Endothelial cell of umbilical vein (primary cell): Measurements from ENCODE around the gene USP35. TPM values are rescaled to one million over a fixed set of nuclear protein-coding genes. Genes with fewer than 3 reads are reported as not detected.

Source experiments
- BruUV-seq: library from RNA; stranded (reverse); fragments of 400-500 nt; replicated peaks from 2 replicates; lab custom pipeline; 2021; lab: Mats Ljungman, UMichigan
- CTCF ChIA-PET: fragments of 300-600, 350-600 bp; sonication (Branson Sonifier 250); formaldehyde crosslinking; loops from one replicate; lab custom pipeline; 2021; ENCODE audit warnings: antibody characterized with exemption, inconsistent platforms; lab: Charles Lee
- POLR2A ChIA-PET: fragments of 300-600, 350-600 bp; sonication (Branson Sonifier 250); formaldehyde crosslinking; loops from one replicate; lab custom pipeline; 2021; ENCODE audit warnings: antibody characterized with exemption, inconsistent platforms; lab: Charles Lee
- DNase-seq: peaks from one replicate; pipeline ENCODE4 v3.0.0-alpha.2; 2011; ENCODE audit warnings: low read depth, low spot score
- FAIRE-seq: peaks from 2 replicates; lab custom pipeline; 2011; peaks lifted over from hg19 to GRCh38; lab: Jason Lieb, UNC
- H2AFZ ChIP-seq: 2 replicates; pipeline ENCODE4 v1.6.0; 2012; ENCODE audit warnings: low read depth, low read length, control low read depth, inconsistent platforms
- H3K27ac ChIP-seq: 2 replicates; pipeline ENCODE4 v1.5.1; 2011; ENCODE audit warnings: low read depth, mild to moderate bottlenecking, control low read depth, low read length, moderate library complexity; ENCODE audit not compliant: insufficient read depth
- H3K27me3 ChIP-seq, 2 experiments: 2 replicates each; pipeline versions ENCODE4 v1.6.0 to v1.6.1; 2011; ENCODE audit warnings: low read length in 2 of 2, mixed read lengths in 1 of 2; ENCODE audit not compliant: control insufficient read depth in 2 of 2, insufficient read depth in 2 of 2
- H3K36me3 ChIP-seq, 2 experiments: 2 replicates in 1 of 2; 3 replicates in 1 of 2; pipeline ENCODE4 v1.5.1; 2011; ENCODE audit warnings: low read length in 2 of 2, mild to moderate bottlenecking in 1 of 2, moderate library complexity in 1 of 2; ENCODE audit not compliant: control insufficient read depth in 2 of 2, insufficient read depth in 2 of 2; ENCODE audit errors: extremely low read depth in 1 of 2
- H3K4me1 ChIP-seq: 3 replicates; pipeline ENCODE4 v1.5.1; 2011; ENCODE audit warnings: mild to moderate bottlenecking, low read length; ENCODE audit not compliant: control insufficient read depth, insufficient read depth; ENCODE audit errors: extremely low read depth
- H3K4me2 ChIP-seq: 2 replicates; pipeline ENCODE4 v1.6.1; 2011; ENCODE audit warnings: low read length, control low read depth, mixed read lengths; ENCODE audit not compliant: insufficient read depth
- H3K4me3 ChIP-seq, 3 experiments: fragments of 200-600 bp in 1 of 3; sonication (generic), shearing (Covaris generic) in 1 of 3; replicated peaks in 1 of 3; 2 replicates each; pipeline ENCODE4 v1.5.1; 2011 to 2016; ENCODE audit warnings: control low read depth in 3 of 3, low read length in 3 of 3, mild to moderate bottlenecking in 2 of 3, inconsistent platforms in 1 of 3, low read depth in 1 of 3, moderate library complexity in 1 of 3; ENCODE audit not compliant: insufficient read depth in 1 of 3
- H3K79me2 ChIP-seq: 2 replicates; pipeline ENCODE4 v1.6.0; 2012; ENCODE audit warnings: low read length, inconsistent platforms; ENCODE audit not compliant: control insufficient read depth, insufficient read depth
- H3K9ac ChIP-seq: replicated peaks from 2 replicates; pipeline ENCODE3; 2011; ENCODE audit warnings: low read length, control low read depth; ENCODE audit not compliant: insufficient read depth; ENCODE audit errors: extremely low read depth
- H3K9me1 ChIP-seq: replicated peaks from 3 replicates; pipeline ENCODE4 v1.6.0; 2011; ENCODE audit warnings: mild to moderate bottlenecking, low read length; ENCODE audit not compliant: control insufficient read depth, insufficient read depth; ENCODE audit errors: extremely low read depth
- H3K9me3 ChIP-seq: replicated peaks from 2 replicates; pipeline ENCODE4 v1.5.1; 2012; ENCODE audit warnings: low read length, inconsistent platforms; ENCODE audit not compliant: control insufficient read depth, insufficient read depth
- H4K20me1 ChIP-seq: replicated peaks from 2 replicates; pipeline ENCODE3; 2011; ENCODE audit warnings: mild to moderate bottlenecking, low read length; ENCODE audit not compliant: control insufficient read depth, insufficient read depth; ENCODE audit errors: extremely low read depth
- CTCF ChIP-seq, 2 donors: IDR thresholded peaks; 1 replicate in 1 of 2; 2 replicates in 1 of 2; pipeline ENCODE4 v1.5.1; 2011; ENCODE audit warnings: low read length in 2 of 2, mild to moderate bottlenecking in 2 of 2, moderate library complexity in 2 of 2, control low read depth in 1 of 2, inconsistent platforms in 1 of 2, low read depth in 1 of 2; ENCODE audit not compliant: insufficient read depth in 1 of 2; ENCODE audit errors: extremely low read depth in 1 of 2
- EZH2 ChIP-seq: IDR thresholded peaks from 2 replicates; pipeline ENCODE4 v1.6.1; 2012; ENCODE audit warnings: borderline replicate concordance, low read depth, mild to moderate bottlenecking, moderate library complexity, low read length, inconsistent platforms; ENCODE audit not compliant: severe bottlenecking
- FOS ChIP-seq: IDR thresholded peaks from 2 replicates; pipeline ENCODE4 v1.6.1; 2011; ENCODE audit warnings: mild to moderate bottlenecking, low read length, moderate library complexity, borderline replicate concordance; ENCODE audit not compliant: insufficient read depth
- GATA2 ChIP-seq: IDR thresholded peaks from 2 replicates; pipeline ENCODE4 v1.7.0; 2011; ENCODE audit warnings: low read depth, mild to moderate bottlenecking, moderate library complexity, mixed read lengths, low read length; ENCODE audit not compliant: insufficient read length, insufficient read depth
- MAX ChIP-seq: IDR thresholded peaks from 2 replicates; pipeline ENCODE4 v1.6.1; 2011; ENCODE audit not compliant: insufficient read depth, insufficient read length
- MYC ChIP-seq: IDR thresholded peaks from one replicate; pipeline ENCODE4 v1.6.1; 2011; ENCODE audit warnings: mild to moderate bottlenecking, low read depth, low read length
- POLR2A ChIP-seq: IDR thresholded peaks from 2 replicates; pipeline ENCODE4 v1.6.1; 2012; ENCODE audit warnings: low read depth, mild to moderate bottlenecking, control low read depth, low read length
- POLR2AphosphoS5 ChIP-seq: IDR thresholded peaks from 2 replicates; pipeline ENCODE4 v1.6.1; 2012; ENCODE audit warnings: low read depth, mild to moderate bottlenecking, control low read depth, low read length, moderate library complexity; ENCODE audit not compliant: insufficient read depth
- dilution Hi-C: fragments of 300-500 bp; cut with MboI; formaldehyde crosslinking; loops from one replicate; pipeline ENCODE4 v1.15.0; 2019; ENCODE audit warnings: low sequenced_read_pairs; ENCODE audit not compliant: extremely low pct_ligation_motif_present
- intact Hi-C: fragments of 100-400 bp; cut with micrococcal nuclease; formaldehyde crosslinking; loops from one replicate; pipeline ENCODE4 v1.10.0; 2022
- polyA plus RNA-seq, 4 experiments: library from polyadenylated mRNA; depleted of rRNA in 3 of 4; stranded (reverse) in 3 of 4; unstranded in 1 of 4; fragments of >200 nt; gene quantifications; 2 replicates each; pipeline versions ENCODE4 v1.2.1 to v1.2.3, GENCODE V29; 2011 to 2012; ENCODE audit warnings: missing spikeins in 1 of 4
- total RNA-seq: library from RNA; stranded (reverse); gene quantifications from 2 replicates; pipeline ENCODE4 v1.2.3, GENCODE V29; 2021

The USP35 gene
- total and polyA plus RNA-seq, 2 donors (not counting 3 experiments of a cell fraction or from before 2014, with no cell fraction given), result 8.9 to 12.4 TPM

- H3K27ac ChIP-seq, result no peak overlapping the region
- no peak for TF ChIP-seq MYC
- intact Hi-C loops, result no loop called here
- H3K4me3 ChIP-seq, result no peak overlapping the region
- ChIA-PET POLR2A (no interaction called here), CTCF (interaction anchor here (1.0 to 1.2 kb wide), 2 partner anchors 15 to 352 kb away, joined by 3 to 5 read pairs; no protein-coding TSS in a partner anchor)
- no peak overlapping the region for H2AFZ ChIP-seq
- FAIRE-seq, result no peak
- H3K79me2 ChIP-seq, result no peaks in the 10 kb centered on the region
- no TSS peak for BruUV-seq
- H3K9me1 ChIP-seq, result no peaks in the 10 kb centered on the region
- no peaks in the 10 kb centered on the region for H3K4me1 ChIP-seq
- H3K4me2 ChIP-seq, result no peak overlapping the region
- no peaks in the 10 kb centered on the region for H3K9me3 ChIP-seq
- peaks cover 4 to 39% of the 10 kb centered on the region in 2 experiments for H3K36me3 ChIP-seq
- no peaks in the 10 kb centered on the region for H4K20me1 ChIP-seq
- H3K9ac ChIP-seq, result no peak overlapping the region
- DNase-seq, result no peak
- dilution Hi-C loops, result no loop called here
- H3K27me3 ChIP-seq, result no peaks in the 10 kb centered on the region
Observed at GRCh38 chr11:78212586-78213371, 24.1 kb downstream of the USP35 start.

- DNase-seq, result peak; percentile 31
- Histone ChIP-seq H3K4me1 (no peaks in the 10 kb centered on the region), H3K36me3 (peaks cover 4 to 44% of the 10 kb centered on the region in 2 experiments), H3K4me3 (no peak overlapping the region), H3K27me3 (no peaks in the 10 kb centered on the region), H3K27ac (no peak overlapping the region), H3K79me2 (no peaks in the 10 kb centered on the region), H3K9me1 (no peaks in the 10 kb centered on the region), H4K20me1 (no peaks in the 10 kb centered on the region), H3K9me3 (no peaks in the 10 kb centered on the region), H3K4me2 (no peak overlapping the region), H2AFZ (no peak overlapping the region), H3K9ac (no peak overlapping the region)
- CTCF ChIA-PET, result interaction anchor here (1.2 to 1.5 kb wide), 2 partner anchors 15 to 351 kb away, joined by 3 to 8 read pairs; no protein-coding TSS in a partner anchor
- BruUV-seq, result no TSS peak
- no peak for FAIRE-seq
- intact Hi-C loops, result no loop called here
- dilution Hi-C loops, result no loop called here
- TF ChIP-seq FOS, result no peak
- TF ChIP-seq MAX, result no peak
- no peak for TF ChIP-seq CTCF (IDR thresholded peaks at IDR 0.05; ENCODE audit: extremely low read depth in 1 of 2, insufficient read depth in 1 of 2, low read depth in 1 of 2, low read length in 2 of 2)
- TF ChIP-seq EZH2, result no peak
- no peak for TF ChIP-seq GATA2
- no peak for TF ChIP-seq MYC
- TF ChIP-seq POLR2AphosphoS5, result no peak
- TF ChIP-seq POLR2A, result no peak
- POLR2A ChIA-PET, result no interaction called here
Observed at GRCh38 chr11:78213526-78214330, 25.0 kb downstream of the USP35 start.
